SK-N-SH (cell line): ENCODE data around the gene SYT17.

Source experiments
- EP300 ChIP-seq, 2 experiments: IDR thresholded peaks; 2 replicates each; pipeline versions ENCODE4 v1.4.0 to v1.6.1; 2012; ENCODE audit warnings: borderline replicate concordance in 1 of 2, low read depth in 1 of 2, low read length in 1 of 2
- EZH2phosphoT487 ChIP-seq: fragments of 200-600 bp; sonication (generic); IDR thresholded peaks from 2 replicates; pipeline ENCODE4 v1.6.1; 2017; ENCODE audit warnings: low read depth, mixed run types, mild to moderate bottlenecking, antibody characterized with exemption, moderate library complexity, borderline replicate concordance
- FOXM1 ChIP-seq: IDR thresholded peaks from 2 replicates; pipeline ENCODE4 v1.4.0; 2012; ENCODE audit warnings: low read depth, mild to moderate bottlenecking
- GABPA ChIP-seq: IDR thresholded peaks from 2 replicates; pipeline ENCODE4 v1.4.0; 2012; ENCODE audit warnings: low read depth, mild to moderate bottlenecking
- MXI1 ChIP-seq: IDR thresholded peaks from 2 replicates; pipeline ENCODE4 v1.6.1; 2012; ENCODE audit warnings: mild to moderate bottlenecking, low read depth, low read length, improper control_type of control experiment
- POLR2AphosphoS5 ChIP-seq: IDR thresholded peaks from 2 replicates; pipeline ENCODE4 v1.6.1; 2012; ENCODE audit warnings: low read depth, low read length
- RAD21 ChIP-seq: IDR thresholded peaks from 2 replicates; pipeline ENCODE4 v1.6.1; 2012; ENCODE audit warnings: mild to moderate bottlenecking, low read length
- SMC3 ChIP-seq: IDR thresholded peaks from 2 replicates; pipeline ENCODE4 v1.6.1; 2012; ENCODE audit warnings: low read depth, low read length, improper control_type of control experiment
- TAF1 ChIP-seq: IDR thresholded peaks from 2 replicates; pipeline ENCODE4 v1.6.1; 2012; ENCODE audit warnings: low read depth, mild to moderate bottlenecking, low read length, moderate library complexity, borderline replicate concordance
- YY1 ChIP-seq: IDR thresholded peaks from 2 replicates; pipeline ENCODE4 v1.4.0; 2012; ENCODE audit warnings: low read depth, mild to moderate bottlenecking
- TF ChIP-seq, protein P1 (sequence below): fragments of 200-600 bp; sonication (generic); IDR thresholded peaks from 2 replicates; pipeline ENCODE4 v1.6.1; 2017; ENCODE audit warnings: antibody characterized with exemption, mild to moderate bottlenecking, moderate library complexity
- TF ChIP-seq, protein P2 (sequence below): IDR thresholded peaks from 2 replicates; pipeline ENCODE4 v1.6.1; 2012; ENCODE audit warnings: mild to moderate bottlenecking, low read depth, low read length, moderate library complexity

DNA sequence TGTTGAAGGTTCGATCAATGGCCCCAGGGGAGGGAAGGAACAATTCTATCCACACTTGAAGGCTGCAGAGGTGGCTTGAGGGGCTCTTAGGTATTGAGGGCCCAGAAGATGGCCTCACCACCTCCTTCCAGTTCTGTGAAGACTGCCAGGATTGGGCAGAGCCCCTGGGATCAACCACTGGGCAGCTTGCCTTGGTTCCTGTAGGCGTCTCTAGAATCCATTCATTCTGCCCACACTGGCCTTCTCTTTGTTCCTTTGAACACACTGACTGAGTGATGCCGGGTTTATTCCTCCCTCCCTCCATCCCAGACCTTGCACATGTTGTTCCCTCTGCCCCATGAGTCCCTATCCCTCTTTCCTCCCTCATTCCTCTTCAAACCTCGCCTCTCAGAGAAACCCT, 50.5 kb downstream of the SYT17 start:
- TF ChIP-seq EP300 (IDR thresholded peaks at IDR 0.05; ENCODE audit: borderline replicate concordance in 1 of 2, low read depth in 1 of 2, low read length in 1 of 2) (no peak), GABPA (no peak), POLR2AphosphoS5 (no peak), TAF1 (no peak), FOXM1 (no peak), RAD21 (no peak), SMC3 (no peak), YY1 (no peak), MXI1 (no peak), EZH2phosphoT487 (no peak)
- TF ChIP-seq, protein P1, sequence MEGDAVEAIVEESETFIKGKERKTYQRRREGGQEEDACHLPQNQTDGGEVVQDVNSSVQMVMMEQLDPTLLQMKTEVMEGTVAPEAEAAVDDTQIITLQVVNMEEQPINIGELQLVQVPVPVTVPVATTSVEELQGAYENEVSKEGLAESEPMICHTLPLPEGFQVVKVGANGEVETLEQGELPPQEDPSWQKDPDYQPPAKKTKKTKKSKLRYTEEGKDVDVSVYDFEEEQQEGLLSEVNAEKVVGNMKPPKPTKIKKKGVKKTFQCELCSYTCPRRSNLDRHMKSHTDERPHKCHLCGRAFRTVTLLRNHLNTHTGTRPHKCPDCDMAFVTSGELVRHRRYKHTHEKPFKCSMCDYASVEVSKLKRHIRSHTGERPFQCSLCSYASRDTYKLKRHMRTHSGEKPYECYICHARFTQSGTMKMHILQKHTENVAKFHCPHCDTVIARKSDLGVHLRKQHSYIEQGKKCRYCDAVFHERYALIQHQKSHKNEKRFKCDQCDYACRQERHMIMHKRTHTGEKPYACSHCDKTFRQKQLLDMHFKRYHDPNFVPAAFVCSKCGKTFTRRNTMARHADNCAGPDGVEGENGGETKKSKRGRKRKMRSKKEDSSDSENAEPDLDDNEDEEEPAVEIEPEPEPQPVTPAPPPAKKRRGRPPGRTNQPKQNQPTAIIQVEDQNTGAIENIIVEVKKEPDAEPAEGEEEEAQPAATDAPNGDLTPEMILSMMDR = no peak
- TF ChIP-seq, protein P2, sequence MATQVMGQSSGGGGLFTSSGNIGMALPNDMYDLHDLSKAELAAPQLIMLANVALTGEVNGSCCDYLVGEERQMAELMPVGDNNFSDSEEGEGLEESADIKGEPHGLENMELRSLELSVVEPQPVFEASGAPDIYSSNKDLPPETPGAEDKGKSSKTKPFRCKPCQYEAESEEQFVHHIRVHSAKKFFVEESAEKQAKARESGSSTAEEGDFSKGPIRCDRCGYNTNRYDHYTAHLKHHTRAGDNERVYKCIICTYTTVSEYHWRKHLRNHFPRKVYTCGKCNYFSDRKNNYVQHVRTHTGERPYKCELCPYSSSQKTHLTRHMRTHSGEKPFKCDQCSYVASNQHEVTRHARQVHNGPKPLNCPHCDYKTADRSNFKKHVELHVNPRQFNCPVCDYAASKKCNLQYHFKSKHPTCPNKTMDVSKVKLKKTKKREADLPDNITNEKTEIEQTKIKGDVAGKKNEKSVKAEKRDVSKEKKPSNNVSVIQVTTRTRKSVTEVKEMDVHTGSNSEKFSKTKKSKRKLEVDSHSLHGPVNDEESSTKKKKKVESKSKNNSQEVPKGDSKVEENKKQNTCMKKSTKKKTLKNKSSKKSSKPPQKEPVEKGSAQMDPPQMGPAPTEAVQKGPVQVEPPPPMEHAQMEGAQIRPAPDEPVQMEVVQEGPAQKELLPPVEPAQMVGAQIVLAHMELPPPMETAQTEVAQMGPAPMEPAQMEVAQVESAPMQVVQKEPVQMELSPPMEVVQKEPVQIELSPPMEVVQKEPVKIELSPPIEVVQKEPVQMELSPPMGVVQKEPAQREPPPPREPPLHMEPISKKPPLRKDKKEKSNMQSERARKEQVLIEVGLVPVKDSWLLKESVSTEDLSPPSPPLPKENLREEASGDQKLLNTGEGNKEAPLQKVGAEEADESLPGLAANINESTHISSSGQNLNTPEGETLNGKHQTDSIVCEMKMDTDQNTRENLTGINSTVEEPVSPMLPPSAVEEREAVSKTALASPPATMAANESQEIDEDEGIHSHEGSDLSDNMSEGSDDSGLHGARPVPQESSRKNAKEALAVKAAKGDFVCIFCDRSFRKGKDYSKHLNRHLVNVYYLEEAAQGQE = no peak
